ENCODE measurements around the gene COL6A3. TPM values are rescaled to one million over a fixed set of nuclear protein-coding genes. Genes with fewer than 3 reads are reported as not detected.

Gene COL6A3
- total and polyA plus RNA-seq, 9 of the 15 experiments (the other 6 are each of a cell fraction or from before 2014, with no cell fraction given), result 0.07 to 4.1 (median 1.5) TPM

DNA sequence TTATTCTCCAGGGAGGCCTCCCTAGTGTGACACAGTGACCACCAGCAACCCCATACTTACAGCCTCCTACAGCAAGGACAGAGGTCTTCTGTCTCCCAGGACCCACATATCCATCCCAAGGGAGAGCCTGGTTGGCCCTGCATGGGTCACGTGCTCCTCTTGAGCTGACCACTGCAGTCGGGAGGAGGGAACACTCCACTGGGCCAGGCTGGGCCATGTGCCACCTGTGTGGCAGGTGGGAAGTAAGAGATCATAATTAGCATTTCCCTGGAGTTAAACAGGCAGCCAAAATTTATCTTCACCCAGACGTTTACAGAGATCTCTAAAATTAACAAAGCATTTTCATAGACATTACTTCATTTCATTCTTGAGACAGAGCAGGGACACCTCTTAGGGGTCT lies 39.7 kb upstream of the COL6A3 start (continued):
- TF ChIP-seq, protein P1, sequence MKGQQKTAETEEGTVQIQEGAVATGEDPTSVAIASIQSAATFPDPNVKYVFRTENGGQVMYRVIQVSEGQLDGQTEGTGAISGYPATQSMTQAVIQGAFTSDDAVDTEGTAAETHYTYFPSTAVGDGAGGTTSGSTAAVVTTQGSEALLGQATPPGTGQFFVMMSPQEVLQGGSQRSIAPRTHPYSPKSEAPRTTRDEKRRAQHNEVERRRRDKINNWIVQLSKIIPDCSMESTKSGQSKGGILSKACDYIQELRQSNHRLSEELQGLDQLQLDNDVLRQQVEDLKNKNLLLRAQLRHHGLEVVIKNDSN (CRISPR knock-in tag; IDR thresholded peaks at IDR 0.05), result peak; percentile 21; the same call in 1 of the 2 replicates

DNA sequence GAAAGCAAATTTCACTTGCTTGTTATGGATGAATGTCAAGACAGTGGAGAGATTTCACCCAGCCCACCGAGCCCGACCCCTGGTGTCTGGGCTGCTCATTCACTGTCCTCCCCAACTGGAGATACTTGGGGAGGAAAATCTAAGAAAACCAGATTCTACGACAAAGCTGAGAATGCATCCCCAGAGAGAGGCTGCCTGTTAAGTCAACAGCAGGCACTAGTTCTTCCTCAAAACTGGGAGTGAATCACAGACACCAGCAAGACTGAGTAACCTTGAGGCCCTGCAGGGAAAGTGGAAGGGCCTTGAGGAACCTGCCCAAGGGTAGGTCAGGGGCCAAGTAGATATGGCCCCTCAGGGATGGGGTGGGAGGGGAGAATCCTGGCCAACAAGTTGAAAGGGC lies 38.9 kb upstream of the COL6A3 start:
- H3K4me3 ChIP-seq, result no peak overlapping the region
- no peak for ATAC-seq
- H3K27ac ChIP-seq (ENCODE audit: extremely low read depth, low read depth, low read length), result no peak overlapping the region
- H3K9me3 ChIP-seq (replicated peaks; ENCODE audit: control insufficient read depth, insufficient read depth, low read depth, low read length), result no peaks in the 10 kb centered on the region
- no peaks in the 10 kb centered on the region for H3K36me3 ChIP-seq (ENCODE audit: control insufficient read depth, insufficient read depth, low read length)
- BruUV-seq (replicated peaks), result no TSS peak
- CTCF ChIA-PET (ENCODE audit: low intra/inter-chr PET ratio), result no interaction called here
- intact Hi-C loops (cut with micrococcal nuclease), result no loop called here
- peaks cover 0 to 23% of the 10 kb centered on the region in 2 experiments; a peak in 2 of 5 replicates for H3K27me3 ChIP-seq (ENCODE audit: control insufficient read depth in 2 of 2, insufficient read depth in 2 of 2, low read length in 2 of 2)
- no peak overlapping the region for H3K4me2 ChIP-seq (ENCODE audit: insufficient read depth, low read length)
- WGBS (ENCODE audit: insufficient coverage, low coverage, missing lambda C conversion rate), result 17% methylated on average over 3 of the region's 3 CpGs
- no peaks in the 10 kb centered on the region for H3K4me1 ChIP-seq (replicated peaks in 1 of 2; ENCODE audit: control insufficient read depth in 2 of 2, insufficient read depth in 2 of 2, low read length in 2 of 2)
- DNase-seq (ENCODE audit: extremely low read depth in 1 of 4, low spot score in 3 of 4), result no peak
- H3K9me1 ChIP-seq (ENCODE audit: control insufficient read depth, insufficient read depth, low read length), result no peaks in the 10 kb centered on the region
- H3K9ac ChIP-seq (ENCODE audit: insufficient read depth in 1 of 2, low read depth in 2 of 2, low read length in 2 of 2), result no peak overlapping the region
- H4K20me1 ChIP-seq (replicated peaks; ENCODE audit: control insufficient read depth, insufficient read depth, low read length), result no peaks in the 10 kb centered on the region
- H3K79me2 ChIP-seq (ENCODE audit: control insufficient read depth, insufficient read depth, low read length), result no peaks in the 10 kb centered on the region
- in situ Hi-C loops (cut with MboI), result no loop called here
- no peak overlapping the region for H2AFZ ChIP-seq (ENCODE audit: low read depth, low read length)
- no peak for FAIRE-seq
- POLR2A ChIA-PET, result no interaction called here
- TF ChIP-seq CREB1 (IDR thresholded peaks at IDR 0.05) (no peak), CREB1 (CRISPR knock-in tag; IDR thresholded peaks at IDR 0.05) (no peak), ZKSCAN1 (IDR thresholded peaks at IDR 0.05; ENCODE audit: low read depth, low read length) (no peak)
- TF ChIP-seq, protein P2, sequence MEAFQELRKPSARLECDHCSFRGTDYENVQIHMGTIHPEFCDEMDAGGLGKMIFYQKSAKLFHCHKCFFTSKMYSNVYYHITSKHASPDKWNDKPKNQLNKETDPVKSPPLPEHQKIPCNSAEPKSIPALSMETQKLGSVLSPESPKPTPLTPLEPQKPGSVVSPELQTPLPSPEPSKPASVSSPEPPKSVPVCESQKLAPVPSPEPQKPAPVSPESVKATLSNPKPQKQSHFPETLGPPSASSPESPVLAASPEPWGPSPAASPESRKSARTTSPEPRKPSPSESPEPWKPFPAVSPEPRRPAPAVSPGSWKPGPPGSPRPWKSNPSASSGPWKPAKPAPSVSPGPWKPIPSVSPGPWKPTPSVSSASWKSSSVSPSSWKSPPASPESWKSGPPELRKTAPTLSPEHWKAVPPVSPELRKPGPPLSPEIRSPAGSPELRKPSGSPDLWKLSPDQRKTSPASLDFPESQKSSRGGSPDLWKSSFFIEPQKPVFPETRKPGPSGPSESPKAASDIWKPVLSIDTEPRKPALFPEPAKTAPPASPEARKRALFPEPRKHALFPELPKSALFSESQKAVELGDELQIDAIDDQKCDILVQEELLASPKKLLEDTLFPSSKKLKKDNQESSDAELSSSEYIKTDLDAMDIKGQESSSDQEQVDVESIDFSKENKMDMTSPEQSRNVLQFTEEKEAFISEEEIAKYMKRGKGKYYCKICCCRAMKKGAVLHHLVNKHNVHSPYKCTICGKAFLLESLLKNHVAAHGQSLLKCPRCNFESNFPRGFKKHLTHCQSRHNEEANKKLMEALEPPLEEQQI (IDR thresholded peaks at IDR 0.05), result no peak
- TF ChIP-seq, protein P3, sequence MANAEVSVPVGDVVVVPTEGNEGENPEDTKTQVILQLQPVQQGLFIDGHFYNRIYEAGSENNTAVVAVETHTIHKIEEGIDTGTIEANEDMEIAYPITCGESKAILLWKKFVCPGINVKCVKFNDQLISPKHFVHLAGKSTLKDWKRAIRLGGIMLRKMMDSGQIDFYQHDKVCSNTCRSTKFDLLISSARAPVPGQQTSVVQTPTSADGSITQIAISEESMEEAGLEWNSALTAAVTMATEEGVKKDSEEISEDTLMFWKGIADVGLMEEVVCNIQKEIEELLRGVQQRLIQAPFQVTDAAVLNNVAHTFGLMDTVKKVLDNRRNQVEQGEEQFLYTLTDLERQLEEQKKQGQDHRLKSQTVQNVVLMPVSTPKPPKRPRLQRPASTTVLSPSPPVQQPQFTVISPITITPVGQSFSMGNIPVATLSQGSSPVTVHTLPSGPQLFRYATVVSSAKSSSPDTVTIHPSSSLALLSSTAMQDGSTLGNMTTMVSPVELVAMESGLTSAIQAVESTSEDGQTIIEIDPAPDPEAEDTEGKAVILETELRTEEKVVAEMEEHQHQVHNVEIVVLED (CRISPR knock-in tag; IDR thresholded peaks at IDR 0.05), result no peak
- TF ChIP-seq, protein P4, sequence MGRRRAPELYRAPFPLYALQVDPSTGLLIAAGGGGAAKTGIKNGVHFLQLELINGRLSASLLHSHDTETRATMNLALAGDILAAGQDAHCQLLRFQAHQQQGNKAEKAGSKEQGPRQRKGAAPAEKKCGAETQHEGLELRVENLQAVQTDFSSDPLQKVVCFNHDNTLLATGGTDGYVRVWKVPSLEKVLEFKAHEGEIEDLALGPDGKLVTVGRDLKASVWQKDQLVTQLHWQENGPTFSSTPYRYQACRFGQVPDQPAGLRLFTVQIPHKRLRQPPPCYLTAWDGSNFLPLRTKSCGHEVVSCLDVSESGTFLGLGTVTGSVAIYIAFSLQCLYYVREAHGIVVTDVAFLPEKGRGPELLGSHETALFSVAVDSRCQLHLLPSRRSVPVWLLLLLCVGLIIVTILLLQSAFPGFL (CRISPR knock-in tag; IDR thresholded peaks at IDR 0.05), result no peak
- TF ChIP-seq, protein P5, sequence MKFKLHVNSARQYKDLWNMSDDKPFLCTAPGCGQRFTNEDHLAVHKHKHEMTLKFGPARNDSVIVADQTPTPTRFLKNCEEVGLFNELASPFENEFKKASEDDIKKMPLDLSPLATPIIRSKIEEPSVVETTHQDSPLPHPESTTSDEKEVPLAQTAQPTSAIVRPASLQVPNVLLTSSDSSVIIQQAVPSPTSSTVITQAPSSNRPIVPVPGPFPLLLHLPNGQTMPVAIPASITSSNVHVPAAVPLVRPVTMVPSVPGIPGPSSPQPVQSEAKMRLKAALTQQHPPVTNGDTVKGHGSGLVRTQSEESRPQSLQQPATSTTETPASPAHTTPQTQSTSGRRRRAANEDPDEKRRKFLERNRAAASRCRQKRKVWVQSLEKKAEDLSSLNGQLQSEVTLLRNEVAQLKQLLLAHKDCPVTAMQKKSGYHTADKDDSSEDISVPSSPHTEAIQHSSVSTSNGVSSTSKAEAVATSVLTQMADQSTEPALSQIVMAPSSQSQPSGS (CRISPR knock-in tag; IDR thresholded peaks at IDR 0.05), result no peak
- TF ChIP-seq, protein P6, sequence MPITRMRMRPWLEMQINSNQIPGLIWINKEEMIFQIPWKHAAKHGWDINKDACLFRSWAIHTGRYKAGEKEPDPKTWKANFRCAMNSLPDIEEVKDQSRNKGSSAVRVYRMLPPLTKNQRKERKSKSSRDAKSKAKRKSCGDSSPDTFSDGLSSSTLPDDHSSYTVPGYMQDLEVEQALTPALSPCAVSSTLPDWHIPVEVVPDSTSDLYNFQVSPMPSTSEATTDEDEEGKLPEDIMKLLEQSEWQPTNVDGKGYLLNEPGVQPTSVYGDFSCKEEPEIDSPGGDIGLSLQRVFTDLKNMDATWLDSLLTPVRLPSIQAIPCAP (CRISPR knock-in tag; IDR thresholded peaks at IDR 0.05; ENCODE audit: borderline replicate concordance), result no peak

All from K562 (cell line).